IPS DF 4.7 (cell line): ENCODE data around the gene ELAVL1.

Experiments
- DNase-seq: peaks from one replicate; pipeline ENCODE4 v3.0.0-alpha.2; 2013; ENCODE audit warnings: low spot score; ENCODE audit errors: extremely low read depth

Gene ELAVL1

GRCh38 chr19:7986321-7987113 lies 18.9 kb downstream of the ELAVL1 start:
- DNase-seq = no peak

DNA sequence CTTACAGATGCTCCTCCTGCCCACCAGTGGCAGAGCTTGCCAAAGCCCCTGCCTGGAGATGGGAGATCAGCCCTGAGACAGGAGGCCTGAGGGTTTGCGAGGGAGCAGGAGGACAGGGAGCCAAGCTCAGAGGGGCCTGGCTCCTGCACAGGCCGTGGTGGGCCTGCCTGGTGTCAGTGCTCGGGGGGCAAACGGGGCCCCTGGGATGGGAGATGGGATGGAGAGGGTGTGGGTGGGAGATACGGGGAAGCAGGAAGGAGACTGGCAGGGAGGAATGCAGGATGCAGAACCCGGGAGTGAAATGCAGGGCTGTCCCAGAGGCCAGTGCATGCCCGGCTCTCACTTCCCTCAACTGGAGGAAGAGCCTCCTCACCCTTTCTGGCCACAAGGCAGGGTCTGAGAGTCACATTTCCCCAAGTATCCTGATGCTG lies 19.9 kb downstream of the ELAVL1 start:
- no peak for DNase-seq

DNA sequence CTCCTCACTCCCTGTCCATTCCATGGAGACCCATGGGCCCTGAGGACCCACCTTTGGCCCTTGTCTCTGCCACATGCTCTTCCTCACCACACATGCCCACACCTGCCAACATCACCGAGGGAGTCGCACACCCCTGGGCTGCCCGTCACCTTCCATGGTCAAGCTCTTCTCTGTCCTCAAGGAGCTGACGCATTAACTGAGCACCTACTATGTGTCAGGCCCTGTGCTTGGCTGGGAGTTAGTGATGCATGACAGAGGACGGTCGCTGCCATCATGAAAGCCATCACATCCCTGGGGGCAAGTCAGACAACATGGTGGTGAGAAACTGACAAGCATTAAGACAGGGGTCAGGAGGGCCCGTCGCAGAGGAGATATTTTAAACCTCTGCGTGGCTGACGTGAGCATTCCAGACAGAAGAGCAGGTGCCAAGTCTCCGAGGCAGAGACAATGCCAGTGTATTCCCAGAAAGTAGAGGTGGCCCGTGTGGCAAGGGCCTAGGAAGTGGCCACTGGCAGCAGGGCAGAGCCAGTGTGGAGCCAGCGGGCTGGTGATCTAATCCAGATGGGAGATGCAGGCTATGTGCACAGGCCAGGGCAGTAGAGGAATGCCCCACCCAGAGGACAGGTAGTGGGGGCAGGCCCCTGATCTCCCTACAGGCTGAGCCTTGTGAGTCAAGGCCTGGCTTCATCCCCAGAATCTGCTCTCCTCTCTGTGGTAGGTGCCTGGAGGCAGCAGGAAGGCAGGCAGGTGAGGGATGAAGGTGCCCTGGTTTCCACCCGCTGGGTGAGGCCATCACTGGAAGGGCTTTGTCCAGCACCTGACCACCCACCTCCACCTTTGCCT lies 21.2 kb downstream of the ELAVL1 start:
- DNase-seq = no peak

DNA sequence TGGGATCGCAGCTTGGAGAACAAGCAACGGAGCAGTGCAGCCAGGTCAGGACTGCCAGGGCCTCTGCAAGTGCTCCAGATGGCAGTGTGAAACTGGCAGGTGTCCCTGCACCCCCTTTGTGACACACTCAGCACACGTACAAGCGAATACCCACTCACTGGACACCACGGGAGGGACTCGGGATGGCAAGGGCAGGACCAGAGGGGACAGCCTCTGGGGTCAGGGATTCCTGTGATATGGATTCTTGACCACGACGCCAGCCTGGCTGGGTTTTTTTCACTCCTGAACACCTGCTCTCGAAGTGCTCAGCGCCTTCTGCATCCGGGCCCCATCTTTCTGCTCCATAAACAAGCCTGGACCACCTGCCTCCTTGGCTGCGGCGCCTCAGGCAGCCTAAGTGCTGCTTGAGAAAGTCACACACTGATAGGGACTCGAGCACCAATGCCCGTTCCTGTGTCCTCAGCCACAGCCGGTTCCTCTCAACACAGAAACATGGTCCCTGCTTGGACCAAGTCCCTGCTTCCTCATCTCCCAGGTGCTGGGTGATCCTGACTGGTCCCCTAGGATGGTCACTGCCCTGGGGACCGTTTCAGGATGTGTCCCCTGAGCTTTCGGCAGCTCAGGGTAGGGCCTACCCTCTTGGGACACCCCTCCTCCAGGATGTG lies 22.0 kb downstream of the ELAVL1 start:
- no peak for DNase-seq

DNA sequence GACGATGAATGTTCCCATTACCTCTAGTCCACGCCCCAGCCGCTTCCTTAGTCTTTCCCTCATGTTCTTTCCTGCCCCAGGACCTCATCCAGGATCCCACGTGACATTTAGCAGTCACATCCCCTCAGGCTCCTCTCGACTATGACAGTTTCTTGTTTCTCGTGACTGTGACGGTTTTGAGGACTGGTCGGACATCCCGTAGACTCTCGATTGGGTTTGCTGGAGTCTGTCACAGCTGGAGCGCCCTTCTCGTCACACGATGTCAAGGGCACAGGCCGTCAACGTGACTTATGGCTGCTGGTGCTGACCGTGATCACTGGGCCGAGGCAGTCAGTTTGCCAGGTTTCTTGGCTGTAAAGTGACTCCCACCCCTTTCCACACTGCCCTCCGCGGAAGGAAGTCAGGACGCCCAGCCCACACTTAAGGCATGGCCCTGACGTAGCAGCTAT lies 22.8 kb downstream of the ELAVL1 start:
- no peak for DNase-seq

DNA sequence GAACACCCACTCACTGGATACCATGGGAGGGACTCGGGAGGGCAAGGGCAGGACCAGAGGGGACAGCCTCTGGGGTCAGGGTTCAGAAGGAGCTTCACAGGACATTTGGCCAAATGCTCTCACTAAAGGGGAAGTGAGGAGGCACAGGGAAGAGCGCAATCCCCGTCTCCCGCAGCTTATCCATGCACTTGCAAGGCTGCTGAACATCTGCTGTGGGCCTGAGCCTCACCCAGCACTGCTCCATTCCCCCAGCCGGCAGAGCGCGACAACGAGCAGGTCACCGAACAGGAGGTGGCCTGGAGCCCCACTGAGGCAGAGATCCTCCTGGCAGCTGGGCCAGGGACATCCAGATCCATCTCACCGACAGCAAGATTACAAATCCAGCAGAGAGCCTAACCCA lies 23.3 kb downstream of the ELAVL1 start:
- DNase-seq = no peak

GRCh38 chr19:7981661-7982060 lies 23.8 kb downstream of the ELAVL1 start:
- DNase-seq = no peak

DNA sequence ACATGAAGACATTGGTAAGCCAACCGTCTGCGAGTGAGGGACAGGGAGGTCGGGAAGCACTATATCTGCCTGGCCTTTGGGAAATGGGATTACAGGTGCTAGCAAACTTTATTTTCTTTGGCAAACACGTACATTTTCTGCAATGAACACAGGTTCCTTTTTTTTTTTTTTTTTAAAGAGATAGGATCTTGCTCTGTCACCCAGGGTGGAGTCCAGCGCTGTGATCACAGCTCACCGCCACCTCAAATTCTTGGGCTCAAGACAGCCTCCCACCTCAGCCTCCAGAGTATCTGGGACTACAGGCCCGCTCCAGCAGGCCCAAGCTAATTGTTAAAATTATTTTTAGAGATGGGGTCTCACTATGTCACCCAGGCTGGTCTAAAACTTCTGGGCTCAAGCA lies 24.2 kb downstream of the ELAVL1 start:
- no peak for DNase-seq

- no peak for DNase-seq
Measured at GRCh38 chr19:7980635-7981121, 24.8 kb downstream of the ELAVL1 start.

GRCh38 chr19:7980168-7980567 lies 25.3 kb downstream of the ELAVL1 start:
- DNase-seq = no peak

- DNase-seq = no peak
Measured at GRCh38 chr19:7979559-7979958, 25.9 kb downstream of the ELAVL1 start.

GRCh38 chr19:7979011-7979410 lies 26.4 kb downstream of the ELAVL1 start:
- DNase-seq = no peak

DNA sequence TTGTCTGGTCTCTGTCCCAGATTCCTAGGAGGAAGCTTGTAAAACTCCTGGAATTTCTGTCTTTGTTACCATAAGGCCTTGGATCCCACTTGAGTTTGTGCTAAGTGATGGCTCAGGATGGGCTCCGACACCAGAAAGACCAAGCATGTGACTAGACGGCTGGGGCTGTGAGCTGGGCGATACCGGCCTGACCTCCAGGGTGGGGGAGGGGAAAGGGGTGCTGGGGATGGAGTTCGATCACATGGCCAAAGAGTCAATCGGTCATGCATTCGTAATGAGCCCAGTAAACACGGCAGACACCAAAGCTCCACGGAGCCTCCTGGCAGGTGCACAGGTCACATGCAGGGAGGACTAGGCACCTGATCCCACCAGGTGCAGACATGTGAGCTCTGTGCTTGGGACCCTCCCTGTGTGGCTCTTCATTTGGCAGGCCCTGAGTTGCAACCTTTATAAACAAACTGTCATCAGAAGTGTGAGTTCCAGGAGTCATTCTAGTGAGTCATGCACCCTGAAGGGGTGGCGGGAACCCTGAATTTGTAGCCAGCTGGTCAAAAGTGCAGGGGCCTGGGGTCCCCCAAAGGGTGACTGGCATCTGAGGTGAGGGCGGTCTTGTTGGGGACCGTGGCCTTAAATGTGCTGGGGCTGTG lies 27.1 kb downstream of the ELAVL1 start:
- no peak for DNase-seq

GRCh38 chr19:7977723-7978040 lies 27.8 kb downstream of the ELAVL1 start:
- no peak for DNase-seq

GRCh38 chr19:7977021-7977722 lies 28.3 kb downstream of the ELAVL1 start:
- no peak for DNase-seq

DNA sequence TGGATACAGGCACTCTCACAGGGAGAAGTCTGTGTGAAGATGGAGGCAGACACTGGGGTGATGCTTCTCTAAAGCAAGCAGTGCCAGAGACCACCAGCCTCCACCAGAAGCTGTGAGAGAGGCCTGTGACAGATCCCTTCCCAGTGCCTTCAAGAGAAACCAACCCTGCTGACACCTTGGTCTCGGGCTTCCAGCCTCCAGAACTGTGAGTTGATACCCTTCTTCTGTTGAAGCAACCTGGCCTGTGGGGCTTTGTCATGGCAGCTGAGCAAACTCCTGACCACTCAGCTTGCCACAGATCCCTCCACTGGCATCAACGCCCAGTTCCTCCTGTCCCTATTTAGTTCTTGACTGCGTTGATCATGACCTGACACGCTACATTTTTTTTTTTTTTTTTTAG lies 29.0 kb downstream of the ELAVL1 start:
- DNase-seq = no peak

DNA sequence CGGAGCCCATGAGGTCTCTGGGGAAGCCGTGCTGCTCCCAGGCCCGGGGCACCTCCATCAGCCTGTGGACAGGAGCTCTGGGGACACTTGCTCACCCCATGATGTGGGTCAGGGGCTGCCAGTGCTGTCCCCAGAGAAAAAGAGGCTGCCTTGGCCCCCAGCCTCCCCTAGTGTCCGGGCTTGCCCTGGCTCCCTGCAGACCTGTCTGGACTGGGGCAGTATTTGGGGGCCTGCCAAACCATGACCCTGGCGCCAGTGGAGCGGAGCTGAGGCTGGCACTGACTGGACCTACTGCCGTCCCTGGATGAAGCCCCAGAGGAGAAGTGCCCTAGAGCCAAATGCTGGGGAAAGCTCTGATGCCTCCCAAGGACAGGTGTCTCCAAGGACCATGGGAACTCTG lies 30.4 kb downstream of the ELAVL1 start:
- no peak for DNase-seq

GRCh38 chr19:7973883-7974282 lies 31.6 kb downstream of the ELAVL1 start:
- DNase-seq = no peak

GRCh38 chr19:7971553-7972520 lies 33.6 kb downstream of the ELAVL1 start:
- DNase-seq = no peak
